ENCODE measurements around the gene SUFU.

SUFU gene

DNA sequence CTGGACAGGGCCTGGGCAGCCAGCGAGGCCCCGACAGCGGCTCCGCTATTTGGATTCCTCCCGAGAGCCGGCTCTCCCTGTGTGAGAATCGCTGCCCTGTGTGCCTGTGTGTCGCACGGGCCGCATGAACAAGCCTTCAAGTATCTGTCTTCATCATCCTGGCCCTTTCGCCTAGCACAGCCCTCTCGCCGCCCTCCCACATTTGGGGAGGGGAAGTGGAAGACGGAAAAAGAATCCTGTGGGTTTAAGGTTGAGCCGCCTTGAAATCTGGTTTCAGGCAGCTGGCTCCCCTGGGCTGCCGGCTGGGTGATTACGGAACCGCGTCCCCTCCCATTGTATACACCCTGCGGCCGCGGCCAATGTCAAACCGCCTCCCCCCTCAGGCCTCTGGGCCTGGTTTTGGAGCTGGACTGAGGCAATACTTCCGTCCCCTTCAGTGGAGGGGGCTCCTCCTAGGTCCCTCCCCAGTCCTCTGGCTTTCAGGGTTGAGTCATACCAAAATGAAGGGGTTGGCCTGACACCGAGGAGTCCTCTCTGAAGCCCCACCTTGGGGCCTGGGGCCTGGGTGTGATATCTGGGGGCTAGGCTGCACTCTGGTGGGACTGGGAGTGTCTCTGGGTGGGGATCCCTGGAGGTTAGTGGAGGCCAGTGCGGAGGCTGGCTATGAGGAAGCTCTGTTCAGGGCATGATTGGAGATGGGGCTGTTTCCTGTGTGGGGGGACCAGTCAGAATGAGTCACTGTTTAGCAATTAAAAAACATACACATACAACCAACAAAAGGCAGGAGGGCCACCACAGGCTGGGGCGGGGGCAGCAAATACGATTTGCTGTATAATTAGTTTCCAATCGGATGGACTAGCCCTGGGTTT is 142.2 kb downstream of the SUFU start:
- peak overlapping the region; percentile 99 for H3K27ac Mint-ChIP-seq
- peaks cover 74% of the 10 kb centered on the region for H3K36me3 Mint-ChIP-seq (ENCODE audit: low read depth)
- no peaks in the 10 kb centered on the region for H3K27me3 Mint-ChIP-seq
- intact Hi-C loops (cut with micrococcal nuclease): loop anchor here (1.0 kb wide), 2 partner anchors 28 to 67 kb away; no protein-coding TSS in a partner anchor
- H3K4me1 Mint-ChIP-seq (ENCODE audit: low read depth): peaks cover 62% of the 10 kb centered on the region
- peak overlapping the region; percentile 93 for H3K4me3 Mint-ChIP-seq
- H3K9me3 Mint-ChIP-seq: no peaks in the 10 kb centered on the region

DNA sequence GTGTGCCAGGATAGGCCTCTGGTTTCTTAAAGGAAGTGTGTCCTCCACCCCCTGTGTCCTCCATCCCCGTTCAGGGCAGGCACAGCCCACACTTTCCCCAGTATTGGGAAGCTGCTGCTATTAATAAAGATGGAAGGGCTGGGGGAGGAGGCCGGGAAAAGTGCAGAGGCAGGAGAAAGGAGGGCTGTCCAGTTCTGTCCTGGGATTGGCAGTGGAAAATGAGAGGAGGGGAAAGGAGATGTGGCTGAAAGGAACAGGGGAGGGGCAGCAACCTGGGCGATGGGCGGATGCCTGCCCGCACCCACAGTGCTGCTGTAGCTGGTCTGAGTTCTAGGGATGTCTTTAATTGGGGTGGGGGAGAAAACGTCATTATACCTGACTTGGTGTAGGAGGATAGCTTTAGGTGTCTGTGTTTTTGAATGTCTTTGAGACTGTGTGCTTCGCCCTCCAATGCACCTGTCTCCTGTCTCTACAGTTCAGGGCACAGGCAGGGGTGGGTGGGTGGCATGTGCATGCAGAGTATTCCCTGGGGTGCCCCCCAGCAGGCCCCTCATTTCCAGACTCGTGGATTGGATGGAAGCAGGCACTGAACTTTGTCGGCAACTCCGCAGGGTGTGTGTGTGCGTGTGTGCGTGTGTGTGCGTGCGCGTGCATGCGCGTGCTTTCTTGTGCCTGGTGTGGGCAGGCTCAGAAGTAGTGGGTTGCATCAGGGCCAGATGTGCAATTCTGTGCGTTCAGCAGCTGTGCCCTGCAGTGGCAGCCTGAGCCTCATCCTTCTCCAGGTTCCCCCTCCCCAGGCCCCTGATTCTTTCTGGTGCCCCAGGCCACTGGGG is 143.1 kb downstream of the SUFU start:
- H3K36me3 Mint-ChIP-seq (ENCODE audit: low read depth): peaks cover 83% of the 10 kb centered on the region
- H3K9me3 Mint-ChIP-seq: no peaks in the 10 kb centered on the region
- H3K27ac Mint-ChIP-seq: peak overlapping the region; percentile 99
- H3K4me3 Mint-ChIP-seq: peak overlapping the region; percentile 93
- H3K4me1 Mint-ChIP-seq (ENCODE audit: low read depth): peaks cover 64% of the 10 kb centered on the region
- H3K27me3 Mint-ChIP-seq: no peaks in the 10 kb centered on the region
- intact Hi-C loops (cut with micrococcal nuclease): loop anchor here (1.0 kb wide), 1 partner anchor 27 kb away; no protein-coding TSS in a partner anchor

DNA sequence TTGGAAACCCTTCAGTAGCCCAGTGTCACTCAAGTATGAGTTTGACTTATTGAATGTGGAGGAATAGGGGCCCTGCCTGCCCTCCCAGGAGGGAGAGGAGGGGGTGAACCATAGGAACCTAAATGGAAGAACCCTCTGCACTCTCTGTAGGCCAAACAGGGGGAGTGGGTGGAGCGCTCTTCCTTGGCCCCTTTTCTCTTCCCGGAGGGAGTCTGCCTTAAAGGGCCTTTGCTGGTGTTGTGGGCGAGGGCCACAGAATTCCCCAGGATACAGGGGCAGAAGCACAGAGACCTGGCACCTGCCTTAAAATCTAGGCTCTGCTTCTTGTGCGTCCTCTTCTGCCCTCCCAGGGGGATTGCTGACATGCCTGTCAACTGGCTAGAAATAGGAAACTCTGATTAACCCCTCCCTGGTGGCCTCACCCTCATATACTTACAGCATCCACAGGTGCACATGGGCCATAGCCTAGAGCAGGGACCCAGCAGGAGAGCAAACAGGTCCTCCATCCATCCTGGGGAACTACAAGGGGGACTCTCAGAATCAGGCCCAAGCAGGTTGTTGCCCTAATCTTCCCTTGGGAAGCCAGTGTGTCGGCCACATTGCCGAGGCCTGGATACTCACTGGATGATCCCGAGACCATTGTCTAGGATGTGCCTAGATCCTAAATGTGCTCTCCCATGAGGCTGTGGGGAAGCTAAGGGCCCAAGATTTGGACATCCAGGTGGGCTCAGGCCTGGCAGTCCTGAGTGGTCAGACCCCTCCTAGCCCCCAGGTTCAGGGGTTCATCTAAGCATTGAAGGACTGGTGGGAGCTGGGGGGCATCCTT is 143.9 kb downstream of the SUFU start:
- intact Hi-C loops (cut with micrococcal nuclease): no loop called here
- peaks cover 70% of the 10 kb centered on the region for H3K4me1 Mint-ChIP-seq (ENCODE audit: low read depth)
- H3K27me3 Mint-ChIP-seq: no peaks in the 10 kb centered on the region
- H3K27ac Mint-ChIP-seq: peak overlapping the region; percentile 99
- peak overlapping the region; percentile 93 for H3K4me3 Mint-ChIP-seq
- H3K9me3 Mint-ChIP-seq: no peaks in the 10 kb centered on the region
- H3K36me3 Mint-ChIP-seq (ENCODE audit: low read depth): peaks cover 90% of the 10 kb centered on the region

DNA sequence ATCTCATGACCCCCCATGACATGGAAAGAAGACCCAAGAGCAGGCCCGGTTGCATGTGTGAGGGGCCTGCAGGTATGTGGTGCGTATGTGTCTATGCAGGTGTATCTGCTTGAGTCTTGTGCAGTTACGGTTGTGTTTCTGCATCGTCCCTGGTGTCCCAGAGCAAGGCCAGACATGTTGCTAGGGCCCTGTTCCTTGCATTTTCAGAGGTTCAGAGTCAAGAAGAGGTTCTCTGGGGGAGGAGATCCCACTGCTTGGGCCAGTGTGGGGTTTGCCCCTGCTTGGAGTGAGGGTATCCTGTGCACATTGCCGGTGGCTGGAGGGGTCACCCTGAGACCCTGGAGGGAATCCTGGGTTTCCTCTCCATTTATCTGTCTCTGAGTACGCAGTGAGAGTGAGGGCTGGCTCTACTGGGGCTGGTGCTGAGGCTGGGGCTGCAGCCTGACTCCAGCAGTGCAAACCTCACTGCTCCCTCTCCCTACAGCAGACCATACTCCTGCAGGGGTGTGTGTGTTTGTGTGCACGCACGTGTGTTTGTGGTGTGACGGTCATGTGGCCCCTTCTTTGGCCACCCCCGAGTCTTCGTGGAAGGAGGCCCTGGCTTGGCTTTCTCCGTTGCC is 144.6 kb downstream of the SUFU start:
- no peaks in the 10 kb centered on the region for H3K9me3 Mint-ChIP-seq
- H3K4me1 Mint-ChIP-seq (ENCODE audit: low read depth): peaks cover 77% of the 10 kb centered on the region
- peaks cover 90% of the 10 kb centered on the region for H3K36me3 Mint-ChIP-seq (ENCODE audit: low read depth)
- H3K27me3 Mint-ChIP-seq: no peaks in the 10 kb centered on the region
- H3K27ac Mint-ChIP-seq: peak overlapping the region; percentile 99
- H3K4me3 Mint-ChIP-seq: peak overlapping the region; percentile 93
- intact Hi-C loops (cut with micrococcal nuclease): no loop called here

DNA sequence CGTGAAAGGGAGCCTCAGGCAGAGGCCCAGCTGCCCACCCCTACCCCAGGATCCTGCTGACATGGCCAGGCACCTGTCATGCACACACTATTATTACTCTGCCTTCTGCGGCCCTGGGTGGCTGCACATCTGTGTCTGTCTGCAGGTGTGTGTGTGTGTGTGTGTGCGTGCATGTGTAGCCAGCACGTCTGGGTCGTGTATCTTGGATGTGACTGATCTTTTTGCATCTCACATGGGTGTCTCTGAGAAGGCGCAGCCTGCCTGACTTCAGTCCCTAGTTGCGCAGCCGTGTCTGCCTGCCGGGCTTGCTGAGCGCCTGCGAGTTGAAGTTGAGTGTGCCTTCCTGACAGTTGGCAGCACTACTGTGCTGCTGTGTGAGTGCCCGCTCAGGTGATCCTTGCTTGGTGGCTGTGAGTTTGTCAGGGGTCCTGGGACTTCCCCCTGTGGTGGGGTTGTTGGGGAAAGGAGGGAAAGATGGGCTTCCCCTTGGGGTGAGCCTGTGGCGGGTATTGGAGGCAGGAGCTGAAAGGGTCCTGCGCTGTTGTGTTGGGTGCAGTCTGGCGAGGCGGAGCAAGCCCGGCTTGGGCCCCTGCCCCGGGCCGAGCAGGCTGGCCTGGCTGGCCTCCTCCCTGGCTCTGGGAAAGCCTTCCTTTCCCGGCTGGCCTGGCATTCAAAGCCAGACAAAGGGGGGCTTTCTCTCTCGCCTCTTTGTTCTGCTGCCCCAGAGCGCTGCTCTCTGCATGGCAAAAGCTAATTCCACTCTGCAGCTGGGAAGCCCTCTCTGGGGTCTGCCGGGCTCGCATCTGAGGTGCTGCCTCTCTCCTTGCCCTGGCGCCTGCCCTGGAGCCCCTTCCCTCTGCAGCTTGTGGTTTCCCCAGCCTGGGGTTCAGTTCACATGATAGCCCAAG is 145.4 kb downstream of the SUFU start:
- peaks cover 85% of the 10 kb centered on the region for H3K4me1 Mint-ChIP-seq (ENCODE audit: low read depth)
- H3K4me3 Mint-ChIP-seq: peak overlapping the region; percentile 93
- peaks cover 98% of the 10 kb centered on the region for H3K36me3 Mint-ChIP-seq (ENCODE audit: low read depth)
- intact Hi-C loops (cut with micrococcal nuclease): no loop called here
- H3K9me3 Mint-ChIP-seq: no peaks in the 10 kb centered on the region
- no peaks in the 10 kb centered on the region for H3K27me3 Mint-ChIP-seq
- peak overlapping the region; percentile 99 for H3K27ac Mint-ChIP-seq

DNA sequence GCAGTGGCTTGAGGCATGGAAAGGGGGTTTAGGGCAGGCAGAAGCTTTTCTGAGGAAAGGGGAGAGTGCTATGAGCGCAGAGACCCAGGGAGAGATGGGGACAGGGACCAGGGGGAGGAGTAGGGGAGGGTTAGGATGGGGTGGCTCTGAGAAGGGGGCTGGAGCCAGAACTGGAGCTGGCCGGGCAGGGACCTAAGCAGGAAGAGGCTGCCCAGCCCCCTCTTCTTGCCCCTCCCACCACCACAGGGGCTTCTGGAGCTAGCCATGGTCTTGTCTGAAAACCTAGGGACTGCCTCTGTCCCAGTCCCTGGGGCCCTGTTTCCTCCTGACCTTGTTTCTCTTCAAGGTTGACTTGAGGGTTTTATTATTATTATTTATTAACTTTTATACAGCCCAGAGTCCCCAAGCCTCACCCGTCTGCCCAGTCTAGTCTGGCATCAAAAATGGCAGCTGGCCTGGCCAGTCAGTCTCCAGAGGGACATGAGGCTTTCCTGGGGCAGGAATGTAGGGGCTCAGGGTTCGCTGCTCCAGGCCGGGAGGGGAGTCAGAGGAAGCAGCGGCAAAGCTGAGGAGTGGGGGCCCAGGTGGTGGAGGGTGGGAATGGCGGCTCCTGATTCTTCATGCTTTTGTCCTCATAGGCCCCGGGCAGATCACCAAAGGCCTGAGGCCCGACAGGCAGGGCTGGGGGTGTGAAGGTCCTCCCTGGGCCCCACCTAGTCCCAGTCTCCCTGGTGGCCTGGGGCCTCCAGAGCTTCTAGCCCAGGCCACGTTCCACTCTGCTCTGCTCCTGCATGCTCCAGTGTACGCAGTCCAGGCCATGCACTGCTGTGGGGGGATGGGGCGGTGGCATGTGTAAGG is 146.3 kb downstream of the SUFU start:
- Mint-ChIP-seq H3K4me1 (ENCODE audit: low read depth) (peaks cover 93% of the 10 kb centered on the region), H3K27ac (peak overlapping the region; percentile 99), H3K4me3 (peak overlapping the region; percentile 93), H3K36me3 (ENCODE audit: low read depth) (peaks cover 99% of the 10 kb centered on the region), H3K27me3 (no peaks in the 10 kb centered on the region), H3K9me3 (no peaks in the 10 kb centered on the region)
- intact Hi-C loops (cut with micrococcal nuclease): no loop called here

DNA sequence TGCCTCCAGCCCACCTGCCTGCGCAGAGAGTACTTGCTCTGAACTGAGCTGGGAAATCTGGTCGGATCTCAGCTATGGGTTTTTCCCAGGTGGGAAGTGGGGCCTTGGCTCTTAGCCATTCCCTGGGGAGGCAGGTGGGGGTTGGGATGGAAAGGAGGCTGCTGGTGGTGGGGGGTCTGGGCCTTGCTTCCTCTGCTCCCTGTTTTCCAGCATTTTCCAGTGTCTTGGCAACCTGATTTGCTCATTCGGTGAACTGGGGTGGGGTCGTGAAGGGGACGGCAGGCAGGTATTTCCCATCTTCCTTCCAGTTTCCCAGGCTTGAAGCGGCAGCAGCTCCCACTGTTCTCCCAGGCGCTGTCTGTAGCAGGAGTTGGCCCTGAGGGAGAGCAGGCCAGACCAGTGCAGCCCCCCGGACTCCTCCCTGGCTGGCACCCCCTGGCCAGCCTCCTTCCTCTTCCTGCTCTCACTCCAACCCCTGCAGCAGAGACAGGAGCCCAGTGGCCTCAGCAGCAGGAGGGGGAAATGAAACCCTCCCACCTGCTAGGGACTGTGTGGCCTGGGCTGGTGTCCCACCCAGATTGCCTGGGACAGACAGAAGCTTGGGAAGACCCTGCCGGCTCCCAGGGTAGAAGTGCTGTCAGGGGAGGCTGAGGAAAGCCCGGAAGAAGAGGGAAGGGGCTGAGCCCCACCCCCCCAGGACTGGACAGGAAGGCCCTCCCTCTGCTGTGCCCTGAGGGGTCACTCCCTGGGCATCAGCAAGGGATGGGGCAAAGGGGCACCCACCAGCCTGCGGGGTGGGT is 147.1 kb downstream of the SUFU start:
- Mint-ChIP-seq H3K27ac (peak overlapping the region; percentile 99), H3K36me3 (ENCODE audit: low read depth) (peaks cover 99% of the 10 kb centered on the region)

DNA sequence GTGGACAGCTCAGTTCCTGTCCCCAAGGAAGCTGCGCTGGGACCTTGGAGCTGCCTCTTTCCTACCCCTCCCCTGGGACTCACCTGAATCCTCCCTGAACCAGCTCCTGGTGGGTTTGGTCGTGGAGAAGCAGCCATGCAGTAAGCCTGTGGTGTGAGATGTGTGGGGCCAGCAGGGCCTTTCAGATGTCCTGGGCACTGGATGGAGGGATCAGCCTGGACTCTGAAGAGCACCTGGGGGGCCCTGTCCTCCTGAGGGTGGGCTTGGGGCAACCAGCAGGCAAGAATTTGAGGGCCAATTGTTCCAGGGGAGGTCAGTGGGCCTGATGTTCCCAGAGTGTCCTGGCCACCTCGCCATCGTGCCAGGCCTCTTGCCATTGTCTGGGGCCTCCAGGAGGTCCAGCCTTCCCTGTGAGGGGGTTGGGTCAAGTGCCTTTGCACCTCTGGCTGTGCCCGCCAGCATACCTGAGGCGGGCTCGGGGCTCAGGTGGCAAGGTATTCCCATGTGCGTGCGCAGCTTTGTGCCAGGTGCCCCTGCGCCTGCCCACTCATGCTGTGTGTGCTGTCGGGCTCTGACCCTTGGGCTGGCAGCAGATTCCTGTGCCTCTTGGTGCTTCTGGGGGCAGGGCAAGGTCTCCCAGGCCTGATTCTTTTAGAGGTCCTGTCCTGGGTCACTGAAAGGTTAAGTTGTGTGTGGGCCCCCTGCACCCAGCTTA is 147.8 kb downstream of the SUFU start:
- Mint-ChIP-seq H3K36me3 (ENCODE audit: low read depth) (peaks cover 99% of the 10 kb centered on the region), H3K27ac (peak overlapping the region; percentile 99), H3K9me3 (no peaks in the 10 kb centered on the region), H3K4me1 (ENCODE audit: low read depth) (peaks cover 98% of the 10 kb centered on the region), H3K27me3 (no peaks in the 10 kb centered on the region), H3K4me3 (peak overlapping the region; percentile 71)
- intact Hi-C loops (cut with micrococcal nuclease): no loop called here

More for the DNA sequence above, 147.1 kb downstream of the SUFU start:
- Mint-ChIP-seq H3K27me3 (no peaks in the 10 kb centered on the region), H3K9me3 (no peaks in the 10 kb centered on the region), H3K4me1 (ENCODE audit: low read depth) (peaks cover 98% of the 10 kb centered on the region), H3K4me3 (peak overlapping the region; percentile 71)
- intact Hi-C loops (cut with micrococcal nuclease): no loop called here

DNA sequence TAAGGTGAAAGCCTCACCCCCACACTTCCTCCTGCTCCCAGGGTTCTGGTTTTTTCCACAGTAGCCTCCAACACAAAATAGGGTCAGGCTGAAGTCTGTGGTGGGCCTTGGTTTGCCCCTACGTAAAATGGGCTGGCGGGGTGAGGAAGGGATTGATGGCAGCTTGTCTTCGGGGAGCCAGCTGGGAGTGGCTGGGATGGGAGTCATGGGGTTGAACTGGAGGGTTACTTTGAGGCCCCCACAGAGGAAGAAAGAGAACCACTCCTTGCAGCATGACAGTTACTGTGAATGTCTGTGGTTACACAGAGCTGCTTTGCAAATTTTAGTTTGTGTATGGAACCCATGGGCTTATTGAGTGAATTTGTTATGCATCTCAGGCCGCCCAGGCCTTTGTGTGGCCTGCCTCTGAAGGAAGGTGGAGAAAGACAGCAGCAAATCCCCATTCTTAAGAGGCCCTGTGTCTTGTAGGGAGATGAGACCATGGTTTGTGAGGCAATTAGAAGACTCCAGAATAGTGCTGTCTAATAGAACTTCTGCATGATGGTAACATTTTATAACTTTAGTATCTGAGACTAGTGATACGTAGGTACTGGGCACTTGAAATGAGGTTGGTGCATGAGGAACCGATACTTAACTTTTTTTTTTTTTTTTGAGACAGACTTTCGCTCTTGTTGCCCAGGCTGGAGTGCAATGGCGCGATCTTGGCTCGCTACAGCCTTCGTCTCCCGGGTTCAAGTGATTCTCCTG is 148.6 kb downstream of the SUFU start:
- intact Hi-C loops (cut with micrococcal nuclease): no loop called here
- H3K4me3 Mint-ChIP-seq: peak overlapping the region; percentile 71
- no peaks in the 10 kb centered on the region for H3K27me3 Mint-ChIP-seq
- H3K9me3 Mint-ChIP-seq: no peaks in the 10 kb centered on the region
- H3K27ac Mint-ChIP-seq: peak overlapping the region; percentile 99
- peaks cover 98% of the 10 kb centered on the region for H3K4me1 Mint-ChIP-seq (ENCODE audit: low read depth)
- peaks cover 99% of the 10 kb centered on the region for H3K36me3 Mint-ChIP-seq (ENCODE audit: low read depth)

DNA sequence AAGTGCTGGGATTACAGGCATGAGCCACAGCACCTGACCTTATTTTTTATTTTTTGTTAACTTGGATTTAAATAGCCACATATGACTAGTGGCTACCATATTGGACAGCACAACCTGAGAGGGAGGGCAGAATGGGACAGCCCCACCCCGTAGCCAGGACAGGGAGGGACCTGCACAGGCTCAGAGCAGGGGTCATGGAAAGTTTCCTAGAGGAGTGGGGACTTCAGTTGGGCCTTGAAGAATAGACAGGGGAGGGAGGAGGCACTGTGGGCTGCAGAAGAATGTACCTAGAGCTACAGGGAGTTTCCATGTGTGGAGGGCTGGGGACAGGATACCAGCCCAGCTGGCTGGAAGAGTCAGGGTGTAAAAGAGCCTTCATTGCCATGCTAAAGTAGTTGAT is 149.3 kb downstream of the SUFU start:
- Mint-ChIP-seq H3K9me3 (no peaks in the 10 kb centered on the region), H3K27me3 (no peaks in the 10 kb centered on the region), H3K4me1 (ENCODE audit: low read depth) (peaks cover 98% of the 10 kb centered on the region), H3K4me3 (peak overlapping the region; percentile 17), H3K36me3 (ENCODE audit: low read depth) (peaks cover 99% of the 10 kb centered on the region), H3K27ac (peak overlapping the region; percentile 99)
- intact Hi-C loops (cut with micrococcal nuclease): no loop called here

All from dendritic cell treated with granulocyte-macrophage colony-stimulating factor and Interleukin-4, amounts not matched to agents 40 ng/mL and 50 ng/mL, for 4 days (primary cell).